COR-L47 (cell line): ENCODE data around the gene SAMD7.

Source experiments
- DNase-seq: peaks from one replicate; lab custom pipeline; 2025; lab: John Stamatoyannopoulos, UW

Gene SAMD7

DNA sequence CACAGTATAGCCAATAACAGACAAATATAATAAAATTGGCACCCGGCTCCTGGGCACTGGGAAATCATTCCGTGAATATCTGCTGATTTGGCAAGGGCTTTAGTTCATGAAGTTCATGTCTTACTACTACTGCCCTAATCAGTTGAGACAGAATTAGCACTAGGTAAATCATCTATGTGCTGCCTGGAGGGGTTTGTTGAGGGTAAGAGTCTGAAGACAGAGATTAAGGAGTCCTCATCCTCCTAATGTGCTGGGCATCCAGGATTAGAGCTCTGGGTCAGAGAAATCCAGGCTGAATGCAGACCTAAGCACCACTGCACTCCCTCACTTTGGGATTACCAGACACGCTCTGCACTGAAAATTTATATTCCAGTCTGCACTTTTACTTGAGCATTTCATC, 2.0 kb downstream of the SAMD7 start:
- DNase-seq: no peak

DNA sequence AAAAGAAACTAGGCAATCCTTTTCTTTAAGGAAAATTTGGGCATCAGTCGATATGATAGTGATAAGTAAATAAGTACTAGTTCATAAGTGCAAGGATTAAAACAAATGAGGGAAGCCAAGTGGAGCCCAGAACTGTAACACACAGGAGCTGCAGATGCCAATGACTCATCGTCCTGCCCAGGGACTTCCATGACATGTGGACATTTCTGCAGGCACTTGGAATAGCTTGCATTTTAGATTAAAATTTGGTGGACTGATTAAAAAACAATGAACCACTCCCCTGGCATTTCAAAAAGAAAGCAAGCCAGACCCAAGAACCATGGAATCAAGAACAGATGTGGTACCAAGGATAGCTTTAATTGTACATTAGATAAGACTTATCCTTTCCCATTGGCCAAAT, 2.9 kb downstream of the SAMD7 start:
- DNase-seq: no peak

- DNase-seq: peak; percentile 100
Observed at GRCh38 chr3:169923189-169923588, 11.8 kb downstream of the SAMD7 start.

- DNase-seq: no peak
Observed at GRCh38 chr3:169923831-169924230, 12.5 kb downstream of the SAMD7 start.

GRCh38 chr3:169929830-169930519, 18.6 kb downstream of the SAMD7 start:
- no peak for DNase-seq

- DNase-seq: no peak
Observed at GRCh38 chr3:169930843-169931242, 19.5 kb downstream of the SAMD7 start.

- DNase-seq: no peak
Observed at GRCh38 chr3:169931747-169932520, 20.6 kb downstream of the SAMD7 start.

- no peak for DNase-seq
Observed at GRCh38 chr3:169939320-169939719, 27.9 kb downstream of the SAMD7 start.

DNA sequence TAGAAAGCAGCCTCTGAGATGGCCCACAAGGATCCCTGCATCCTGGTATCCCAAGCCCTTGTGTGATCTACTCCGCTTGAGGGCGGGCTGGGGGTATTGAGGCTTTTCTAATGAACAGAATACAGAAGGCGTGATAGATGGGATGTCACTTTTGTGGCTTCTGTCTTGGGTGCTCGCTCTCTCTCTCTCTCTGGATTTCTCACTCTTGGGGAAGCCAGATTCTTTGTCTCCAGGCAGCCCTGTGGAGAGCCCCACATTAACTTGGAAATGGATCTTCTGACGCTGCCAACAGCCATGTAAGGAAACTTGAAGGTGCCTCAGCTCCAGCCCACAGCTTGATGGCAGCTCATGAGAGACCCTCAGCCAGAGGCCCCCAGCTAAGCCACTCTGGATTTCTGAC, 28.4 kb downstream of the SAMD7 start:
- DNase-seq: no peak

- no peak for DNase-seq
Observed at GRCh38 chr3:169940470-169941181, 29.3 kb downstream of the SAMD7 start.

- no peak for DNase-seq
Observed at GRCh38 chr3:169945313-169945712, 33.9 kb downstream of the SAMD7 start.

DNA sequence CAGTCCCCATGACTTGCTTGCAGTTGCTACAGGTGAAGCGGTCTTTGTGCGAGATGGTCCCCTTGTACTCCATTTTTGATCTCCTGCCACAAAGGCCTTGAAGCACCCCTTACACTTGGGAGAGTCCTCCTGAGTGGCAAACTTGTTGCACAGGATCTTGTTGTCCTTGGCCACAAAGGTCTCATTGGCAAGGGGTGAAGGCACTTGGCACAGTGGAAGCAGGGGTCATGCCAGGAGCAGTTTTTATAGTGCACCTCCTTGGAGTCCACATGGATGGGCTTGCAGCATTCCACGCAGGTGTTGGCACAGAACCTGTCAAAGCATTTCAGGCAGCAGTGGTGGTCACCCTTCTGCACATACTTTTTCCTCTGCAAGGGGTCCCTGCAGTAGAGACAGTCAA, 35.0 kb downstream of the SAMD7 start:
- no peak for DNase-seq

GRCh38 chr3:169948559-169949448, 37.4 kb downstream of the SAMD7 start:
- DNase-seq: no peak

DNA sequence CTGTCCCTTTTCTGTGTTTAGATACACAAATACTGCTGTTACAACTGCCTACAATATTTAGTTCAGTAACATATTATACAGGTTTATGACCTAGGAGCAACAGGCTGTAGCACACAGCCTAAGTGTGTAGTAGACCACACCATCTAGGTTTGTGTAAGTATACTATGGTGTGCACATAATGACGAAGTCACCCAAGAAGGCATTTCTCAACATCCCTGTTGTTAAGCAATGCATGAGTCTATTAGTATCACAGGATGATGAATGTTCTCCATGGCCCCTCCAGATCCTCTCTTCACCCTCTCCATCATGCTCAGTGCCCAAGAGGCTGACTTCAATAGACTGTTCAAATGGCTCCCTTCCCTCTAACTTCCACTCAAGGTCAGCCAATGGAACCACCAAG, 40.7 kb downstream of the SAMD7 start:
- DNase-seq: no peak

- no peak for DNase-seq
Observed at GRCh38 chr3:169953462-169954141, 42.2 kb downstream of the SAMD7 start.

GRCh38 chr3:169954142-169954756, 42.9 kb downstream of the SAMD7 start:
- DNase-seq: no peak

- DNase-seq: no peak
Observed at GRCh38 chr3:169955406-169955805, 44.0 kb downstream of the SAMD7 start.

- no peak for DNase-seq
Observed at GRCh38 chr3:169964176-169964575, 52.8 kb downstream of the SAMD7 start.

GRCh38 chr3:169965562-169966427, 54.4 kb downstream of the SAMD7 start:
- peak; percentile 34 for DNase-seq

- DNase-seq: peak; percentile 99
Observed at GRCh38 chr3:169966428-169966950, 55.1 kb downstream of the SAMD7 start, which contains the start of gene SEC62. Gene SEC62, plus strand, starts transcription at chr3:169966807. Its CDS starts 16 bp downstream, at chr3:169966823.
